Brain microvascular endothelial cell (primary cell): ENCODE results near the gene BEX5.

Experiments used
- DNase-seq: peaks from one replicate; pipeline ENCODE4 v3.0.0-alpha.2; 2020
- H3K27ac ChIP-seq: fragments of 250-450 bp; sonication (Bioruptor Pico); 2 replicates; pipeline ENCODE4 v1.5.1; 2020; ENCODE audit warnings: mild to moderate bottlenecking, moderate library complexity
- H3K27me3 ChIP-seq: fragments of 250-450 bp; sonication (Bioruptor Pico); replicated peaks from 2 replicates; pipeline ENCODE4 v1.5.1; 2020; ENCODE audit warnings: mild to moderate bottlenecking
- H3K36me3 ChIP-seq: fragments of 250-450 bp; sonication (Bioruptor Pico); replicated peaks from 2 replicates; pipeline ENCODE4 v1.5.1; 2020; ENCODE audit warnings: mild to moderate bottlenecking
- H3K4me3 ChIP-seq: 2 replicates; pipeline ENCODE4 v1.5.1; 2011; ENCODE audit warnings: low read depth, mild to moderate bottlenecking, control low read depth, low read length, moderate library complexity
- in situ Hi-C: cut with HindIII; loops from 2 replicates; pipeline ENCODE4 v1.10.0; 2017; ENCODE audit warnings: low sequenced_read_pairs, low pct_ligation_motif_present
- TF ChIP-seq, protein P1 (sequence below): IDR thresholded peaks from 2 replicates; pipeline ENCODE4 v1.5.1; 2011; ENCODE audit warnings: low read depth, mild to moderate bottlenecking, moderate library complexity, low read length, control low read depth, inconsistent platforms; ENCODE audit errors: missing control alignments

BEX5 gene

DNA sequence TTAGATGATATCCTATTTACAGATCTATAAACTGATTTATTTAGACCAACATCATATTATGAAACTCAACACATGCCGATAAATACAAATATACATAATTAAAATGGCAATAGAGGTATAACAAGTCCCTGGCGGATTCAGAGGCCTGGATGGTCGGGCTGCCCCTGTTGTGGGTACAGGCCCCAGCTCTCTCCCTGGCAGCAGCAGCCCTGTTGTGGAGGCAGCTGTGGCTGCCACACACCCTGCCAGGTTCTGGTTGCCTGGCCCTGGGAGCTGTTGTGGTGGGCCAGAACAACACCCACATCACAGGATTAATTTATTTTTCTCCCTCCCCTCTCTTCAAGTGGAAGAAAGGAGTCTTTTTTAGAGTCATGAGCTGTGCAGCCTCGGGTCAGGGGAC lies 42.4 kb downstream of the BEX5 start:
- in situ Hi-C loops: no loop called here
- Histone ChIP-seq H3K4me3 (no peak overlapping the region), H3K27ac (no peak overlapping the region), H3K27me3 (no peaks in the 10 kb centered on the region), H3K36me3 (no peaks in the 10 kb centered on the region)
- DNase-seq: no peak
- TF ChIP-seq, protein P1, sequence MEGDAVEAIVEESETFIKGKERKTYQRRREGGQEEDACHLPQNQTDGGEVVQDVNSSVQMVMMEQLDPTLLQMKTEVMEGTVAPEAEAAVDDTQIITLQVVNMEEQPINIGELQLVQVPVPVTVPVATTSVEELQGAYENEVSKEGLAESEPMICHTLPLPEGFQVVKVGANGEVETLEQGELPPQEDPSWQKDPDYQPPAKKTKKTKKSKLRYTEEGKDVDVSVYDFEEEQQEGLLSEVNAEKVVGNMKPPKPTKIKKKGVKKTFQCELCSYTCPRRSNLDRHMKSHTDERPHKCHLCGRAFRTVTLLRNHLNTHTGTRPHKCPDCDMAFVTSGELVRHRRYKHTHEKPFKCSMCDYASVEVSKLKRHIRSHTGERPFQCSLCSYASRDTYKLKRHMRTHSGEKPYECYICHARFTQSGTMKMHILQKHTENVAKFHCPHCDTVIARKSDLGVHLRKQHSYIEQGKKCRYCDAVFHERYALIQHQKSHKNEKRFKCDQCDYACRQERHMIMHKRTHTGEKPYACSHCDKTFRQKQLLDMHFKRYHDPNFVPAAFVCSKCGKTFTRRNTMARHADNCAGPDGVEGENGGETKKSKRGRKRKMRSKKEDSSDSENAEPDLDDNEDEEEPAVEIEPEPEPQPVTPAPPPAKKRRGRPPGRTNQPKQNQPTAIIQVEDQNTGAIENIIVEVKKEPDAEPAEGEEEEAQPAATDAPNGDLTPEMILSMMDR: no peak
